CD4-positive, alpha-beta T cell treated with Interleukin-15 for 4 hours (primary cell): ENCODE results near the gene TPD52L2.
"Not testable (repeated sequence)": the region's sequence is repeated elsewhere in the genome, so short reads cannot be mapped to it uniquely, and the experiment has no call there.

ENCODE experiments used
- DNase-seq: peaks from one replicate; pipeline ENCODE4 v3.0.0-alpha.2; 2020; ENCODE audit warnings: low spot score

TPD52L2 gene

DNA sequence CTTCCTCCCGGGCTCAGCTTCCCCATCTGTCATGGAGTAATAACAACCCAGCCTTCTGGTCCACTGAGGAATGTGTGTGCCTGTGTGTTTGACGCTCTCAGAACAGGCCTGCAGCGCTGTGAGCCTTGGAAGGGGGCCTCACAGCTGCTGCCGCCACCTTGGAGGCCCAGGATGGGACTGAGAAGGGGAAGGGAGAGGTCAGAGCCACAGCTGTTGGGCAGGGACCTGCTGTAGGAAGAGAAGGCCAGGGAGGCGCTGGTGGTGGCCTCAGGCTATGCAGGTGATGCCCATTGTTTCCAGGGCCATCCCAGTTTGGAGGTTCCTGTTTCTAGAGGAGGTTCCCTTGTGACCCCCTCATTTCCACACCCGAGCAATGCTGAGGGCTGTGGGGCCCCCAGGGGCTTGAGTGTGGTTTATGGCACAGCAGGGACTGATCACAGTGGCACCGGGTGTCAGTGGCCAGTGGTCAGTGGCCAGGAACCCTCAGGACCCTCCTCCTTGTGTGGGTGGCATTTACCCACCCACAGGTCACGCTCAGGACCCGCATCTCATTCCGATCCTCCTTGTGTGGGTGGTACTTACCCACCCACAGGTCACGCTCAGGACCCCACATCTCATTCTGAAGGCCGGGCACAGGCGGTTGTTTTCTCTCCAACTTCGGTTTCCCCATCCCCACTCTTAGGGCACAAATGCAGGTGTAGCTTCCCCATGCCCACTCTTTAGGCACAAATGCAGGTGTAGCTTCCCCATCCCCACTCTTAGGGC, 14.0 kb downstream of the TPD52L2 start:
- no peak for DNase-seq

DNA sequence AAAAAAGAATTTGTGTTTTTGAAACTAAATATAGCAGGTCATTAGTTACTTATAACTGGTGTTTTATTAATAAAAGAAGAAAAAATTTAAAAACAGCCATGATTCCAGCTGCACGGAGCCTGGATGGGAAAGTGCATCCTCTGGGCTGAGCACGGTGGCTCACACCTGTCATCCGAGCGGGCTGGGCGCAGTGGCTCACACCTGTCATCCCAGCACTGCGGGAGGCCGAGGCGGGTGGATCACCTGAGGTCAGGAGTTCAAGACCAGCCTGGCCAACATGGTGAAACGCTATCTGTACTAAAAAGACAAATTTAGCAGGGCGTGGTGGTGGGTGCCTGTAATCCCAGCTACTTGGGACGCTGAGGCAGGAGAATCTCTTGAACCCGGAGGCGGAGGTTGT, 15.8 kb downstream of the TPD52L2 start:
- not testable (repeated sequence) for DNase-seq

DNA sequence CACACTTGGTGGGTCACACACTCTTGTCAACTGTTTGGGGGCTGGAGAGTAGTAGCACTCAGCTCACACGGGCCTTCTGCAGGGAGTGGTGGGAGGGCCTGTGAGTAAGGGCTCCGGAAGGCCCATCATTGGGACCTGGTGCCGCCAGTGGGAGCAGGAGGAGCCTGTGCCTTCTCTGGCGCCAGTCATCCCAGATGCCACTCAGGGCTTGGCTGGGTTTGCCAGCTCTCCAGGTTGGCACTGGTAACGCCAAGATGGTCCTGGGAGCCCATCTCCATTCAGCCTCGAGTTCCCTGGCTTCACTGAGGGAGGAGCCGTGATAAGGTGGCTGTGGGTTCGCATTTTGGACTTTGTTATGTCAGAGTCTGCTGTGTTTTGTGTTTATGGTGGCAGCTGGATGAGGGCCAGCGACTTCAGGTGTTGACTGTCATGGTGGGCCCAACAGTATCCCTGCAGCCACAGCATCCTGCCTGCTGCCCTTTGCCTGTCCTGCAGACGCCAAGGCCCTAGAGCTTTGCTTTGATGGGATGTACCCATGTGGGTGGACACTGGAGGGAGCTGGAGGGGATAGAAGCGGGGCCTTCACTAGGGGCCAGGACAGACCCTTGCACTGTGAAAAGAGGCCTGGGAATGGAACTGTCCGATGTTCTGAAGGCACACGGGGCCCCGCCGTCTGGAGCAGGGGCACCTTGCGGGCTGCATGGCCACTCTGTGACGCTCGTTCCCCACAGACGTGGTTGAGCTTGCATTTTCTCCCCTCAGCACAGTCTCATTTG, 16.6 kb downstream of the TPD52L2 start:
- DNase-seq: no peak

DNA sequence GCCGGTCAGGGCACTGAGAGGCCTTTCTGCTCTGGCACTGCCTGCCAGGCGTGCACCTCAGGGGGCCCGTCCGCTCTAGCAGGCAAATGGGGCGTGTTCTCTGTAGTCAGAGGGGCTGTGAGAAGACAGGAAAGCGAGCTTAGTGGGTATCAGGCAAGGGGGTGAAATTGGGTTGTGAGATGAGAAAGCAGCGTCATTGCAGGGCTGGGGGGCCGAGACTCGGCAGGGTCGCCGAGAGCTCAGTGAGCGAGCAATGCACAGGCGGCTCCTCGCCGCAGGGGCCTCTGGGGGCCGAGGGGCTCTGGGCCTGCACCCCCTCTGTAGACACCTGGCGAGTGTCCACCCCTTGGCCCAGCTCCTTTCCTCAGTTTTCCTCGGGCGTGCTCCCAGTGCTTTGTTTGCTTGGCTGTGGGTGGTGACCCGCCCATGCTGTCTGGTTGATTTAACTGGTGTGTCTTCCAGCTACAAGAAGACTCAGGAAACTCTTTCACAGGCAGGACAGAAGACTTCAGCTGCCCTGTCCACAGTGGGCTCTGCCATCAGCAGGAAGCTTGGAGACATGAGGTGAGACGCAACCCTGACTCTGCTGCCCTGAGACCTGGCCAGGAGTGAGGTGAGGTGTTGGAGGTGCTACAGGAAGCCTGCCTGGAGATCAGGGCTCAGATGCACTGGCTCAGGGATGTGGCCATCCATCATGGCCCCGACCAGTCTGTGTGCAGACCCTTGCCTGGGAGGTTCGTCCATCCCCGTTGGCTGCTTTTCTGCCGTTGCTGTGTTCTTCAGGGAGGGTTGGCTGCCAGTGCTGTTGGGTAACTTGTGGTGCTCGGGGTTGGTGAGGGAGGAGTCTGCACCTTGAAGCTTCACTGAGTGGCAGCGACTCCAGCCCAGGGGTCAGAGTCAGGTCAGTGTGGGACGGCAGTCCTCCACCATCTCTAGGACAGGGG, 17.5 kb downstream of the TPD52L2 start:
- no peak for DNase-seq

DNA sequence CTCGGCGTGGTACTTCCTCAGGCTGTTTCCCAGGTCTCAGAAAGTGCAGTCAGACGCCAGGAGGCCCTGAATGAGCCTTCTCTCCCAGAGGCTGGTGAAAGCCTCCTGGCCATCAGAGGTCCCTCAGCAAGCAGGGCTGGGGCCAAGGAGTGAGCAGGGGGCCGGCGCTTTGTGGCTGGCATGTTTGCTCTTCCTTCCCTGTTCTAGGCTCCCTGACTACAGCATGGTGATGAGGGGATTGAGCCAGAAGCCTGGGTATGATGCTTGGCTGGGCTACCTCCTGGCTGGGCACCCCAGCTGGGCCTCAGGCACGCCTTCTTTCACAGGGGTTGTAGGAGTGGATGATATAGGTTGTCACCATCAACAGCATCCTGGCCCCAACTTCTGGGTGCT, 18.1 kb downstream of the TPD52L2 start:
- DNase-seq: no peak

DNA sequence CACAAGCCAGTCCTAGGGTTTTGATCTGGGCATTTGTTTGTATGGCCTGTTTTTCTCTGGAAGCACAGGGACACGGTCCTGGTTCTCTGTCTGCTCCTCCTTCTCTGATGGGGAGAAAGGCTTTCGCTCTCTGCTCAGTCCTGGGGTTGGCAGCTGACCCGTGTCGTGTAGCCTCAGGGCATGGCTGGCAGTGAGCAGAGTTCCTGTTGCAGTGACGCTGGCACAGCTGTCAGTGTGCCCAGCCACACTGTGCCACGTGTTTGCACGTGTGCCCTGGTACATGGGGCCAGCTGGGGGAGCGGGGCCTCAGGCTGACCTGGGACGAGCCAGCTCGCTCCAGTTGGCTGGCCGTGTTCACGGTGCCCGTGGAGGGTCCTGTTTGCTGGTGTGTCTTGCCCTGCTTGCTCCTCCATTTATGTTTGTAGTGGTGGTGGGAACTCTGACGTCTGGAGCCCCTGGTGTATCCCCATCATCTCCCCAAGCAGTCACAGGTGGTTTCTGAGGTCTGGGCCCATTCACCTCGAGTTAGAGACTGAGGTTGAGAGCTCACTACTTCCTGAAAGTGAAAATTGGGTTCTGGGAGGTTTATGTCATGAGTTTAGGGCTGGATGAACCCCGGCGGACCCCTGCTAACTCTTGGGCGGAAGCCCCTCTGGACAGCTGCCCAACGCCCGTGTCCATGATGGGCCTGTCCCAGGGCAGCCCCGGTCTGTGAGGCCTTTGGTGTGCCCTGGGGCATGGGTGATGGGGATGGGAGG, 19.6 kb downstream of the TPD52L2 start:
- no peak for DNase-seq

DNA sequence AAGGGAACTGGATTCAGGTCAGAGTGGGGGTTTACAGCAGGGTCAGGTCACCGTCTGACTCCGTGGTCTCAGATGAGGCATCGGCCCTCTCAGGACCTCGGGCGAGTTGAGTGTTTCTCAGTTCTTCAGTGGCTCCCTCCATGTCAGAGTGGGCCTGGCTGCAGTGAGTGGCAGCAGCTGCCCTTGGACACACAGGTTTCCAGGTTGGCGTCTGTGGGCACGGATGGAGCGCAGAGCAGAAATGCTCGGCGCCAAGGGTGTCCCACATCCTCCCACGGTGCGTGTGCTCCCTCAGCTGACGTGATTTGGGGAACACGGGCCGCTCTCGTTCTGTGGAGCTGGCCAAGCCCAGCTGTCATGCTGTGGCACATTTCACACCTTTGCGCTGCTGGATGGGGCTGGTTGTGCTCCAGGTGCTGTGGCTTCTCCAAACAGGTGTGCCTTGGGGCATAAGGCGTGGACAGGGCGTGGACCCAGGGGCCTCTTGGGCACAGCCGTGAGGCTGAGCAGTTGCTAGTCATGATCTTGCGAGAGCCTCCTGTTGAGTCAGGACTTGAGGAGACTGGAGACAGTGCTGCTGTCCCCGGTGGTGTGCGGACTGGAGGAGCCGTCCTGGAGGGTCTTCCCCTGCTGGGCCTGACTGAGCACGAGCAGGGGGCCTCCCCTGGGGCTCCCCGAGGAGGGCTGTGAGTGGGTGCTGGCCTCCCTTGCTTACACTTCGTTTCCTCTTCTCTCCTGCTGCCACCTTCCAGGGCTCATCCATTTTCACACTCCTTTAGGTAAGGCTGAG, 20.4 kb downstream of the TPD52L2 start:
- no peak for DNase-seq

DNA sequence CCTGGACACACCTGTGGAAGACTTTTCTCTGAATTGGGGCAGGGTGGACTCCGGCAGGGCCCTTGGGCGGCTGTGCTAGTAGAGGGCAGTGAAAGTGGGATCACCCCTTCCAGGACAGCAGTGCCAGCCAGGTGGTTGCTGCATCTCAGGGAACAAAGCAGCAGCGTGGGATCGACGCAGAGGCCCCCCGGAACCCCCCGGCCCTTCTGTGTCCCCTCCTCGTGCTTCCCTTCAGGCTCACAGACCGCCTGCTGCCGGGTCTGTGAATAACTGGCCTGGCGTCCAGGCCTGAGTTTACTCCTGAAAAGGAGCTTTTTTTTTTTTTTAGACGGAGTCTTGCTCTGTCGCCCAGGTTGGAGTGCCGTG, 21.0 kb downstream of the TPD52L2 start:
- DNase-seq: no peak

DNA sequence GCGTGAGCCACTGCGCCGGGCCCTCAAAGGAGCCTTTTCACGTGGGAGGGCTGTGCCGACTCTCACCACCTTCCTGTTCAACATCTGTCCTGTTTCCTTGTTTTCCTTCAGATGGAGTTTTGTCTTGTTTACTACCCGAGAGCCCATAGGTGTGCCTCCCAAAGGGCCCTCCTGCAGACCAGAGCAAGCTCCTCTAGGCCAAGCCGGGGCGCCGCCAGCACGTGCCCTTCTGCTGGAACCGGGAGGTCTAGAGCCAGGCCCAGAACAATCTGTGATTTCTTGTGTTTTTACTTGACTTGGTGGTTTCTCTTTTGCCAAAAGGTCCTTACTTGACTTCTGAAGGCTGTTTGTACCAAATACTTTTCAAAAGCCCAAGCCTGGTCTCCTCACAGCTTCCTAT, 21.9 kb downstream of the TPD52L2 start:
- no peak for DNase-seq

DNA sequence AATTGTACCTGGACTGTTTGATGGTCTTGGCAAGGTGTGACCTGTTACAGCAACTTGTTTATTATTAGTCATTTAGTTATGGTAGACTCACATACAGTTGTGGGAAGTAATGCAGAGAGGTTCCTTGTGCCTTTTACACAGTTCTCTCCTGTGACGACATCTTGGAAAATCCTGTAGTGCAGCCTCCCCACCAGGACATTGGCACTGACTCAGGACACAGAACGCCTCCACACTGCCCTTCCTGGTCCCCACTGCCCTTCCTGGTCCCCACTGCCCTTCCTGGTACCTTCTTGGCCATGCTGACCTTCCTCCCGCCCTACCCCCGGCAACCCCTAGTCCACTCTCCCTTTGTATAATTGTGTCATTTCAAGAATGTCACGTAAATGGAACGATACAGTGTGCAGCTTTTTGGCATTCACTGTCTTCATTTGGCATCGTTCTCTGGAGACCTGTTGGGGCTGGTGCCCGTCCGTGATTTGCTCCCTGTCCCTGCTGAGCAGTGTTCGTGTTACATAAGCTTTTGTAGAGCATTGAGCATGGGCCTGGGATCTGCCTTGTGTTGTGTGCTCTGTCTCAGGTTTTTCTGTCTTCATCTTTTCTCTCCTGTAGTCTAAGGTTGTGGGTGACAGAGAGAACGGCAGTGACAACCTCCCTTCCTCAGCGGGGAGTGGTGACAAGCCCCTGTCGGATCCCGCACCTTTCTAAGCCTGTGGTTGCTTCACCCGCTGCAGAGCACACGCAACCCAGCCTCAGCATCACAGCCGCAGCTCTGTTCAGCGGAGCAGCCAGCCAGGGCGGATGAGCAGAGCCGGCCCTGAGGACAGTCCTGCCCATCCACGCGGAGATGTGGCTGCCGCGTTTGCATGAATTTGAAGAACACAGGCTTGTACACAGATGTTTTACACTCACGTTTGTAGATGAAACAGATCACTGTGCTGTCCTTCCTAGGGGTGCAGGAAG, 24.5 kb downstream of the TPD52L2 start:
- DNase-seq: no peak

DNA sequence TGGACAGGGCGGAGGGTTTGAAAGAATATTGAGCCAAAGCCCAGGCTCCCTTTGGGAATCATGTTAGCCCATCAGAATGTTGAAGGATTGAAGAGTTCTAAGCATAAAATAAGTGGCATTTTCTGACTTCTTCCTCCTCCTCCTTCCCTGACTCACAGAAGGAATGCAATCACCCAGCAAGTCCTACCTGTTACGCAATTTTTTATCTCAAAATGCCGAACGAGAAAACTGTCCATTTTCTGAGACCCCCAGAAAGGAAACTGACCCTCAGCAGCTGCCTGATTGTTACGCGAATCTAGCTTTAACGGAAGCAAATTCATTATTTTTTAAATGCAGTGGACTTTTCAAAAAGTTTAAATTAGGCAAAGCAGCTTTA, 25.1 kb downstream of the TPD52L2 start:
- DNase-seq: no peak

DNA sequence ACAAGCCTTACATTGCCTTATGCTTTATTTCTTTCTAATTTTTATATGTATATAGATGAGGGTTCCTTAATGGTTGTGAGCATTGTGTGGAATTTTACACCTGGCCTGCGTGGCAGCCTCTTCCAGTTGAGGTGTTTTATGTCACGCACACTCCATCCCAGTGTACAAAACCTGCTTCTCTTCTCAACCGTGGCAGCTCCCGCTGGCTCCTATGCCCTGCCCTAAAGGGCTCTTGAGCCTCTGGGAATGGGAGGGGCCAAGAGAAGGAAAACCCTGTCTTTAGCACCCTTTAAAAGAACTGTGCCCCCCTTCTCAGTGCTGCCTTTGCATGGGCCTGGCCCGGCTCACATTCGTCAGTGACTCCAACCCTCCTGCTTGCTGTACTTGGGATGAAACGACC, 25.5 kb downstream of the TPD52L2 start:
- DNase-seq: no peak

DNA sequence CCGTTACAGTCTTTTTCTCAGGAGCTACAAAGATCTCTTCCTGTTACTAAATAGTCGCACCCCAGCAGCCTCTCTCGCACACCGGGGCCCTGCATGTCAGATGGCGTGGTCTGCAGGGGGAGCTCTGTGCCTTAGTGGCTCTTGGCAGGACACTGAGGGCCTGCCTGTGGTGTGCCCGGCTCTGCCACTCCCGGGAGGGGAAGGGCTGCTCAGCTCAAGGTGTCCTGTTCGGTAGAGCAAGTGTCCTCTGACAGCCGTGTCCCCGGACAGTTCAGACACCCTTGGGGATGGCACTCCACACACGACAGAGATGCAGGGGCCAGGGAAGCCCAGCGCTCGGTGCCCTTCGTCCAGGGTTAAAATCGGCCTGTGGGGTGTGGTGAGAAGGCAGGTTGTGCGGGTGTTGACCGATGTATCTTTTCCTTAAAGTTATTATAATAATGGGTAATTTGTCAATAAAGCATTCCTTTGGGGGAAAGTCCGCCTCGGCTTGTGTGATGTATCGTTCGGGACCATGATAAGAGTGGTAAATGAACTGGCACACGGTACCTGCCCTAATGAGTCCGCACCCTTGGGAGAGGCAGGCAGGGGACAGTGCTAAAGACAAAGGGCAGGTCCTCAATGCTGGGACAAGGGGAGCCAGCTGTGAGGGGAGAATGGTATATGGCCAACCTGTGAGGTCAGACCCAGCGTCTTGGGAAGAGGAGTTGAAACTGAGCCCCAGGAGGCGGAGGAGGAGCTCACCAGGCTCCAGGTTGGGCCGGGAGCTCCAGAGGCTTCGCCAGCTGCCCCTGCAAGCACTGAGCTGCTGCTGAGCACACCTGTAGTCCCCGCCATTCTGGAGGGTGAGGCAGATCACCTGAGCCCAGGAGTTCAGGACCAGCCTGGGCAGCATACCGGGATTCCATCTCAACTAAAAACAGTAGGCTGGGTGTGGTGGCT, 26.3 kb downstream of the TPD52L2 start:
- no peak for DNase-seq

DNA sequence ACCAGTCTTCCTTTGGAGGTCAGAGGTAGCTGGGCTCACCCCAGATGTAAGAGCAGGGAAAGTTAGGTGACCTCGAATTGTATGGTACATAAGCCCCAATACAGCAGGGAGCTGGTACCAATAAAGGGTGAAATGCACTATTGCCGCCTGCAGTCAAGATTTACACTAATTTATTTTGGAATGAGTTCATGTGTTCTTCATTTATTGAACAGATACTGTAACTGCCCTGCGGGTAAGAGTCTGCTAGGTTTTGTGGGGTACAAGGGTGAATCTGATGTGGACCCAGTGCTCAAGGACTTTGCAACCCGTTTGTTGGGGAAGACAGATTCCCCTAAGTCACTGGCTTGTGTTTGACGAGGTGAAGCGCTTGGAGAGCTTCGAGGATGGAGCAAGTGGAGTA, 27.3 kb downstream of the TPD52L2 start:
- DNase-seq: no peak

DNA sequence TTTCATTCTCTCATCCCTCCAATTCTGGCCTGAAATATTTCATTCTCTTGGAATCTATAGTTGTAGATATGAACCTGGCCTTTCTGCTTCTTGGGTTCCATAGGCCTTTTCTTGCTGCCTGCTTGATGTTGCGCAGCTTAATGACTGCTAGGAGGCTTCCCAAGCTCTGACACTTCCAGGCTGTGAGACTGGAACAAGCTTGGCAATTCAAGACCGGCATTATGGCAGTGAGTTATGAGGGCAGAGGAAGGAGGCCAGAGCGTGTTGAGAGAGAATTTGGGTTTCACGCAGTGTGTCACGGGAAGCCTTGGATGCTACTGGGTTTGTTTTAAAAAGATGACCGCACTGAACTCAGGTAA, 28.9 kb downstream of the TPD52L2 start:
- no peak for DNase-seq

DNA sequence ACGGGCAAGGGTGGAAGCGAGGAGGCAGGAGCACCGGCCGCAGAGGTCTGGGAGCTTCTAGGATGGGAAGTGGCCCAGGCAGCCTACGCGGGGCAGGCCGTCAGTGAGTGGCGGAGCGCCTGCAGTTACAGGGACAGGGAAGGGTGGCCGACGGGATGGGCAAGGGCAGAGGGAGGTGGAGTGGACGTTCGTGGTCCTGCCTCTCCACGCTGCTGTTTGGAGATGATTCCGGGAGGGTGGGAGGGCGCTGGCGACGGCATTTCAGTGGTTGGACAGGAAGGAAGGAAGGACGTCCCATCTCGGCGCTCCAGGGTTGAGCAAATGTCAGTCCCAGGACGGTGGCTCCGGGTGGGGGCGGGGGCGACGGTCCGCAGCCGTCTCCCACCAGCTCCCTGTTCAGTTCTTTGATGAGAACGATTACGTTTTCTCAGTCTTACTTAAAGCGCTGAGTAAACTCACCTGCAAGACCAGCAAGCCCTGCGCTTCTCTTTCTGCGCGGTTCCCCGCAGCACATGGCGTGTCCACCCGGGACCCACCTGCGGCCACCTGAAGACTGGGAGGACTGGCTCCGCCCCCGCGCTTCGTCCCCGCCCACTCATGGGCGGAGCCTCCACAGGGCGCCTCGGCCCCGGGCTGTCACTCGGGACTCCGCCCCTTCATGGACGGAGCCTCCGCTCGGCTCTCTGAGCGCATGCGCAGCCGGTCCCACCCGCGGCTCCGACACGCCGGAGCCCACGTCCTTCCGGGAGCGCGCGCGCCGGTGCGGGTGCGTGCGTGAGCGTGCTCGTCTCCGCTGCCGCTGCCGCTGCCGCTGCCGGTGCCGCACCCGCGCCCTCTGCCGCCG, 29.5 kb downstream of the TPD52L2 start, which contains the start of gene DNAJC5:
Gene DNAJC5 (plus strand): TSS at position 769 of the 844 bp plus-strand sequence. CDS start 33,220 bp downstream, outside the sequence.
- DNase-seq: peak; percentile 97

DNA sequence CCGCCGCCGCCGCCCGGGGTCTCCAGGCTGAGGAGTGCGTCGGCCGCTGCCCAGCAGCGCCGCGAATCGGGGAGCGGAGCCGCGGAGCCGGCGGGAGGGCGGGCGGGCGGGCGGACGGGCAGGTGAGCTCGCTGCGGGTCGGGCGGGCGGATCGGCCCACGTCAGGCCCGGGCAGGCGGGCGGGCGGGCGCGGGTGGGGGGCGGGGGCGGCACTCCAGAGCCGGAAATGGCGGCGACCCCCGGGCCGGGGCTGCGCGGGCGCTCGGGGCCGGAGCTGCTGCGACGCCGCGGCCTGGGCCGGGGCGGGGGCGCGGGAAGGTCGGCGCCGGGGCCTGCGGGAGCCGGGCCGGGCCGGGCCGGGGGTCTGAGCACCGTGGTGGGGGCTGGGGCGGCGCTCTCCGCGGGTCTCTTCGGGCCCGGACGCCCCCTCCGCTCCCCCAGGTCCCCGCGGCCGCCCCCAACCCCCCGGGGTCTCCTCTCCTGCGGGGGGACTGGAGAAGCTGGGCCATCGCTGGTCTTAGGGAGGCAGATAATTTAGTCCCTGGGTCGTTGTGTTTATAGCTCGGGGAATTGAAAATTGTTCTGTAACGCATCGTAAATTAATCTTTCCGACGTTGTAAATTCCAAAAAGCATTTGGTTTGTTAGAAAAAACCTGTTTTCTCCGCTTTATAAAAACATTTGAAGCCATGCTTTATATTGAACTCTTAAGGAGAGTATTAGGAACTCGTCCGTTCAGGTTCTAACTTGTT, 30.3 kb downstream of the TPD52L2 start:
- no peak for DNase-seq
